HL-60 (cell line): ENCODE data around the gene FMN1.

Experiments
- CTCF ChIP-seq: IDR thresholded peaks from one replicate; pipeline ENCODE4 v1.5.1; 2011; ENCODE audit warnings: low read length, control low read depth, inconsistent platforms; ENCODE audit not compliant: insufficient read depth
- GABPA ChIP-seq: IDR thresholded peaks from 2 replicates; pipeline ENCODE4 v1.6.1; 2012; ENCODE audit warnings: low read depth
- TF ChIP-seq, protein P1 (sequence below): IDR thresholded peaks from 2 replicates; pipeline ENCODE4 v1.6.1; 2012; ENCODE audit warnings: low read depth; ENCODE audit not compliant: insufficient replicate concordance

DNA sequence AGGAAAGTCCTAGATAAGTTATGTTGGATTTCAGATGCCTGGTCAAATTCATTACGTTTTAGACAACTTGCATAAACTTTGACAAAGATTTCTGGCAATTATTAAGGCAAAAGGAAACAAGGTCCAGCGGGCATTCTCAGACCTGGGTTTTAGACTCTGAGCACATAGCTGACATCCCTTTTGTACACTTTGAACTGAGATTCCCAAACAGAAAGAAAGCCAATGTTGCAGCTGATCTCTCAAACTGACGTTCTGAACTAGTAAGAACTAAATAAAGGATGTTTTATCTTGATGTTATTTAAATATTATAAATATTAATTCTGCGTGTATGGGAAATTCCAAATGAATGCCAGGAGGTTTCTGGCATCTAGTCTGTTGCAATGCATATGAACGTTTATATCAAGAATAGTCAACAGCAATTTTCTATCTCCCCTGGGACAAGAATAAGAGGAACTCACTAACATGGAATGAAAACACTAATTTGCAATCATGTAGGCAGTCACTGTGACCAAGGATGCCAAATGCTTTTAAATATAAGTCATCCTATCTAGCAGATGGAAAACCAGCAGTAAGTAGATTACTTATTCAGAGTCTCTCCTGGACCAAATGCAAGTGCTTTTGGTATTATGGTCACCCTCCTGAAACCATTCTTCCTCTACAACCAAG is 274.6 kb downstream of the FMN1 start:
- no peak for TF ChIP-seq CTCF
- TF ChIP-seq GABPA: no peak
- TF ChIP-seq, protein P1, sequence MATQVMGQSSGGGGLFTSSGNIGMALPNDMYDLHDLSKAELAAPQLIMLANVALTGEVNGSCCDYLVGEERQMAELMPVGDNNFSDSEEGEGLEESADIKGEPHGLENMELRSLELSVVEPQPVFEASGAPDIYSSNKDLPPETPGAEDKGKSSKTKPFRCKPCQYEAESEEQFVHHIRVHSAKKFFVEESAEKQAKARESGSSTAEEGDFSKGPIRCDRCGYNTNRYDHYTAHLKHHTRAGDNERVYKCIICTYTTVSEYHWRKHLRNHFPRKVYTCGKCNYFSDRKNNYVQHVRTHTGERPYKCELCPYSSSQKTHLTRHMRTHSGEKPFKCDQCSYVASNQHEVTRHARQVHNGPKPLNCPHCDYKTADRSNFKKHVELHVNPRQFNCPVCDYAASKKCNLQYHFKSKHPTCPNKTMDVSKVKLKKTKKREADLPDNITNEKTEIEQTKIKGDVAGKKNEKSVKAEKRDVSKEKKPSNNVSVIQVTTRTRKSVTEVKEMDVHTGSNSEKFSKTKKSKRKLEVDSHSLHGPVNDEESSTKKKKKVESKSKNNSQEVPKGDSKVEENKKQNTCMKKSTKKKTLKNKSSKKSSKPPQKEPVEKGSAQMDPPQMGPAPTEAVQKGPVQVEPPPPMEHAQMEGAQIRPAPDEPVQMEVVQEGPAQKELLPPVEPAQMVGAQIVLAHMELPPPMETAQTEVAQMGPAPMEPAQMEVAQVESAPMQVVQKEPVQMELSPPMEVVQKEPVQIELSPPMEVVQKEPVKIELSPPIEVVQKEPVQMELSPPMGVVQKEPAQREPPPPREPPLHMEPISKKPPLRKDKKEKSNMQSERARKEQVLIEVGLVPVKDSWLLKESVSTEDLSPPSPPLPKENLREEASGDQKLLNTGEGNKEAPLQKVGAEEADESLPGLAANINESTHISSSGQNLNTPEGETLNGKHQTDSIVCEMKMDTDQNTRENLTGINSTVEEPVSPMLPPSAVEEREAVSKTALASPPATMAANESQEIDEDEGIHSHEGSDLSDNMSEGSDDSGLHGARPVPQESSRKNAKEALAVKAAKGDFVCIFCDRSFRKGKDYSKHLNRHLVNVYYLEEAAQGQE: no peak
